Measurements from ENCODE around the gene ZBED6.
"Not testable (repeated sequence)": the region's sequence is repeated elsewhere in the genome, so short reads cannot be mapped to it uniquely, and the experiment has no call there.

Gene ZBED6

GRCh38 chr1:203826175-203826574 is 30.8 kb downstream of the ZBED6 start:
- no peak overlapping the region for H3K14ac ChIP-seq (ENCODE audit: low read length)
- no peak overlapping the region for H3K9ac ChIP-seq (ENCODE audit: low read length)
- H2BK120ac ChIP-seq (ENCODE audit: insufficient read depth, low read length, poor library complexity), result no peak overlapping the region
- no peak overlapping the region for H2AK5ac ChIP-seq (ENCODE audit: low read length)
- no peak overlapping the region for H3K4me3 ChIP-seq (ENCODE audit: low read depth, low read length)
- no peak overlapping the region for H3K23ac ChIP-seq (ENCODE audit: low read length)
- H4K91ac ChIP-seq (ENCODE audit: low read depth, low read length), result no peak overlapping the region
- peaks cover 21 to 41% of the 10 kb centered on the region in 2 experiments for H3K36me3 ChIP-seq (ENCODE audit: control insufficient read depth in 1 of 2, insufficient read depth in 2 of 2, low read length in 2 of 2)
- H2AFZ ChIP-seq (ENCODE audit: insufficient read depth, low read length, poor library complexity), result no peak overlapping the region
- no peak overlapping the region for H3K4me2 ChIP-seq (ENCODE audit: low read length)
- H2BK5ac ChIP-seq (ENCODE audit: low read depth, low read length, poor library complexity), result no peak overlapping the region
- no peaks in the 10 kb centered on the region for H3K79me1 ChIP-seq (ENCODE audit: low read length)
- no peak for DNase-seq
- H3K79me2 ChIP-seq (ENCODE audit: control insufficient read depth, insufficient read depth, low read length, poor library complexity), result no peaks in the 10 kb centered on the region
- no peak overlapping the region for H3K18ac ChIP-seq (ENCODE audit: low read length)
- H2BK12ac ChIP-seq (ENCODE audit: low read length), result no peak overlapping the region
- H4K12ac ChIP-seq (ENCODE audit: low read depth, low read length), result no peak overlapping the region
- no peaks in the 10 kb centered on the region for H3K4me1 ChIP-seq (ENCODE audit: control insufficient read depth in 1 of 2, insufficient read depth in 2 of 2, low read length in 2 of 2)
- H3K27ac ChIP-seq (ENCODE audit: low read depth, low read length), result no peak overlapping the region
- no peak overlapping the region for H4K8ac ChIP-seq (ENCODE audit: low read depth, low read length)
- H3K27me3 ChIP-seq (ENCODE audit: insufficient read depth, low read length), result no peaks in the 10 kb centered on the region
- WGBS (ENCODE audit: extremely low coverage, insufficient coverage, insufficient read length), result no CpG with 5 or more reads among the region's 2 CpGs
- no peaks in the 10 kb centered on the region for H3K9me3 ChIP-seq (ENCODE audit: insufficient read depth, low read depth, low read length)
- no peak overlapping the region for H3K4ac ChIP-seq (ENCODE audit: low read depth, low read length)

DNA sequence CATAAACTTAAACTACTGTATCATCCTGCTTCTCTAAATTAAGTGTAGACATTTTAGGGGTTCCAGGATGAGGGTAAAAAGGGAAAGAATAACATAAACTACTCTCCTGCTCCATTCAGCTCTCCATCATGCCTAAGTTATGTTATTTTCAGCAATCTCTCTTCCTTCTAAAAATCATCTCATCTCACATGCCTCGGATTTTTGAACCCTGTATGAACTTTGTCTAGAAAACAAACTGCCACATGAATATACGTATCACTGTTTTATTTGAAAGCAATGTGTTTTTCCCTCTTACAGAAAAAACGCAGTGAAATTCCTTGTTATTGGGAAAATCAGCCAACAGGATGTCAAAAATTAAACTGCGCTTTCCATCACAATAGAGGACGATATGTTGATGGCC is 32.6 kb downstream of the ZBED6 start:
- WGBS (ENCODE audit: extremely low coverage, insufficient coverage, insufficient read length), result no CpG with 5 or more reads among the region's 5 CpGs
- H3K27ac ChIP-seq (ENCODE audit: low read depth, low read length), result no peak overlapping the region
- H4K91ac ChIP-seq (ENCODE audit: low read depth, low read length), result no peak overlapping the region
- no peaks in the 10 kb centered on the region for H3K9me3 ChIP-seq (ENCODE audit: insufficient read depth, low read depth, low read length)
- no peak overlapping the region for H4K12ac ChIP-seq (ENCODE audit: low read depth, low read length)
- no peaks in the 10 kb centered on the region for H3K79me1 ChIP-seq (ENCODE audit: low read length)
- H2BK120ac ChIP-seq (ENCODE audit: insufficient read depth, low read length, poor library complexity), result no peak overlapping the region
- H2AK5ac ChIP-seq (ENCODE audit: low read length), result no peak overlapping the region
- H3K18ac ChIP-seq (ENCODE audit: low read length), result no peak overlapping the region
- no peaks in the 10 kb centered on the region for H3K79me2 ChIP-seq (ENCODE audit: control insufficient read depth, insufficient read depth, low read length, poor library complexity)
- peaks cover 25 to 41% of the 10 kb centered on the region in 2 experiments for H3K36me3 ChIP-seq (ENCODE audit: control insufficient read depth in 1 of 2, insufficient read depth in 2 of 2, low read length in 2 of 2)
- H3K4me2 ChIP-seq (ENCODE audit: low read length), result no peak overlapping the region
- no peak overlapping the region for H3K4ac ChIP-seq (ENCODE audit: low read depth, low read length)
- no peak overlapping the region for H3K4me3 ChIP-seq (ENCODE audit: low read depth, low read length)
- H3K4me1 ChIP-seq (ENCODE audit: control insufficient read depth in 1 of 2, insufficient read depth in 2 of 2, low read length in 2 of 2), result no peaks in the 10 kb centered on the region
- H3K9ac ChIP-seq (ENCODE audit: low read length), result no peak overlapping the region
- no peak overlapping the region for H2BK5ac ChIP-seq (ENCODE audit: low read depth, low read length, poor library complexity)
- no peak overlapping the region for H3K14ac ChIP-seq (ENCODE audit: low read length)
- H2AFZ ChIP-seq (ENCODE audit: insufficient read depth, low read length, poor library complexity), result no peak overlapping the region
- no peak overlapping the region for H3K23ac ChIP-seq (ENCODE audit: low read length)
- peak in 1 of 2 donors; percentile 40 for DNase-seq
- H4K8ac ChIP-seq (ENCODE audit: low read depth, low read length), result no peak overlapping the region
- H3K27me3 ChIP-seq (ENCODE audit: insufficient read depth, low read length), result no peaks in the 10 kb centered on the region
- H2BK12ac ChIP-seq (ENCODE audit: low read length), result no peak overlapping the region

GRCh38 chr1:203828503-203828902 is 33.1 kb downstream of the ZBED6 start:
- no CpG with 5 or more reads among the region's 1 CpG for WGBS (ENCODE audit: extremely low coverage, insufficient coverage, insufficient read length)
- H3K9ac ChIP-seq (ENCODE audit: low read length), result no peak overlapping the region
- H4K91ac ChIP-seq (ENCODE audit: low read depth, low read length), result no peak overlapping the region
- no peaks in the 10 kb centered on the region for H3K79me2 ChIP-seq (ENCODE audit: control insufficient read depth, insufficient read depth, low read length, poor library complexity)
- H3K4me1 ChIP-seq (ENCODE audit: control insufficient read depth in 1 of 2, insufficient read depth in 2 of 2, low read length in 2 of 2), result no peaks in the 10 kb centered on the region
- no peaks in the 10 kb centered on the region for H3K27me3 ChIP-seq (ENCODE audit: insufficient read depth, low read length)
- no peak overlapping the region for H4K12ac ChIP-seq (ENCODE audit: low read depth, low read length)
- no peak overlapping the region for H2BK120ac ChIP-seq (ENCODE audit: insufficient read depth, low read length, poor library complexity)
- H2AK5ac ChIP-seq (ENCODE audit: low read length), result no peak overlapping the region
- DNase-seq, result no peak
- no peak overlapping the region for H3K14ac ChIP-seq (ENCODE audit: low read length)
- H2BK12ac ChIP-seq (ENCODE audit: low read length), result no peak overlapping the region
- no peak overlapping the region for H3K23ac ChIP-seq (ENCODE audit: low read length)
- no peak overlapping the region for H2AFZ ChIP-seq (ENCODE audit: insufficient read depth, low read length, poor library complexity)
- no peak overlapping the region for H3K4ac ChIP-seq (ENCODE audit: low read depth, low read length)
- H3K79me1 ChIP-seq (ENCODE audit: low read length), result no peaks in the 10 kb centered on the region
- no peak overlapping the region for H3K4me2 ChIP-seq (ENCODE audit: low read length)
- H3K27ac ChIP-seq (ENCODE audit: low read depth, low read length), result no peak overlapping the region
- no peak overlapping the region for H4K8ac ChIP-seq (ENCODE audit: low read depth, low read length)
- no peak overlapping the region for H3K18ac ChIP-seq (ENCODE audit: low read length)
- peaks cover 26 to 37% of the 10 kb centered on the region in 2 experiments for H3K36me3 ChIP-seq (ENCODE audit: control insufficient read depth in 1 of 2, insufficient read depth in 2 of 2, low read length in 2 of 2)
- no peaks in the 10 kb centered on the region for H3K9me3 ChIP-seq (ENCODE audit: insufficient read depth, low read depth, low read length)
- H3K4me3 ChIP-seq (ENCODE audit: low read depth, low read length), result no peak overlapping the region
- no peak overlapping the region for H2BK5ac ChIP-seq (ENCODE audit: low read depth, low read length, poor library complexity)

DNA sequence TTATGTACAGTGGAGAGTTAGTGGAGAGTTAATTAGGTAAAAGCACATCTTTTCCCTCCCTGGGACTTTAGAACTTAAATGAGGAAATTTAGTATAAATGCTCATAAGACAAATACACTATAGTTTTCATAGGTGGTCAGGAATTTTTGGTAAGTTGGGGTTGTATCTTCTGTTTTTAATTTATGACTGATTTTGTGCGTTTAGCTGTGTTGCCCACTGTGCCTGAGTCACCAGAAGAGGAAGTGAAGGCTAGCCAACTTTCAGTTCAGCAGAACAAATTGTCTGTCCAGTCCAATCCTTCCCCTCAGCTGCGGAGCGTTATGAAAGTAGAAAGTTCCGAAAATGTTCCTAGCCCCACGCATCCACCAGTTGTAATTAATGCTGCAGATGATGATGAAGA is 33.8 kb downstream of the ZBED6 start:
- H2AK5ac ChIP-seq (ENCODE audit: low read length); H3K14ac ChIP-seq (ENCODE audit: low read length); H3K9me3 ChIP-seq (ENCODE audit: insufficient read depth, low read depth, low read length); H4K91ac ChIP-seq (ENCODE audit: low read depth, low read length); H3K9ac ChIP-seq (ENCODE audit: low read length); H4K8ac ChIP-seq (ENCODE audit: low read depth, low read length); H3K23ac ChIP-seq (ENCODE audit: low read length); H3K79me2 ChIP-seq (ENCODE audit: control insufficient read depth, insufficient read depth, low read length, poor library complexity); H2AFZ ChIP-seq (ENCODE audit: insufficient read depth, low read length, poor library complexity); H2BK12ac ChIP-seq (ENCODE audit: low read length); H2BK120ac ChIP-seq (ENCODE audit: insufficient read depth, low read length, poor library complexity); H3K27me3 ChIP-seq (ENCODE audit: insufficient read depth, low read length); H3K4ac ChIP-seq (ENCODE audit: low read depth, low read length); H3K79me1 ChIP-seq (ENCODE audit: low read length); H3K27ac ChIP-seq (ENCODE audit: low read depth, low read length); H3K18ac ChIP-seq (ENCODE audit: low read length); H3K4me3 ChIP-seq (ENCODE audit: low read depth, low read length); H3K4me2 ChIP-seq (ENCODE audit: low read length); DNase-seq; H3K4me1 ChIP-seq (ENCODE audit: control insufficient read depth in 1 of 2, insufficient read depth in 2 of 2, low read length in 2 of 2); H2BK5ac ChIP-seq (ENCODE audit: low read depth, low read length, poor library complexity); H4K12ac ChIP-seq (ENCODE audit: low read depth, low read length): not testable (repeated sequence)
- WGBS (ENCODE audit: extremely low coverage, insufficient coverage, insufficient read length), result no CpG with 5 or more reads among the region's 5 CpGs
- H3K36me3 ChIP-seq (ENCODE audit: control insufficient read depth in 1 of 2, insufficient read depth in 2 of 2, low read length in 2 of 2), result peaks cover 24 to 36% of the 10 kb centered on the region in 2 experiments
